K562 (cell line): Measurements from ENCODE around the gene ANKMY1. TPM values are rescaled to one million over a fixed set of nuclear protein-coding genes. Genes with fewer than 3 reads are reported as not detected.

Experiments
- CBFA2T3 ChIP-seq: fragments of 450-650 bp; IDR thresholded peaks from 2 replicates; pipeline ENCODE4 v1.6.1; 2017
- CEBPG ChIP-seq, 3 experiments: fragments of 200-800 bp in 1 of 3; sonication (Bioruptor generic) in 1 of 3; sonication (generic) in 1 of 3; formaldehyde crosslinking in 1 of 3; IDR thresholded peaks in 2 of 3; conservative IDR thresholded peaks in 1 of 3; 2 replicates each; pipeline versions ENCODE4 v1.6.1 to v1.8.0; 2016 to 2022; ENCODE audit warnings: missing compliant biosample characterization in 2 of 3, missing genetic modification characterization in 2 of 3, mild to moderate bottlenecking in 1 of 3, missing genetic modification reagents in 1 of 3
- COPS2 ChIP-seq: fragments of 450-650 bp; conservative IDR thresholded peaks from 2 replicates; pipeline ENCODE4 v1.6.1; 2016; ENCODE audit warnings: mild to moderate bottlenecking, moderate library complexity
- CREM ChIP-seq: IDR thresholded peaks from 2 replicates; pipeline ENCODE4 v1.6.1; 2014; ENCODE audit warnings: antibody characterized with exemption, low read depth
- ETV5 ChIP-seq: sonication (generic); formaldehyde crosslinking; IDR thresholded peaks from 2 replicates; pipeline ENCODE4 v1.4.0; 2020; ENCODE audit warnings: low read depth, mild to moderate bottlenecking, missing genetic modification reagents
- FOXA3 ChIP-seq, 2 experiments: fragments of 450-650 bp in 1 of 2; sonication (generic) in 1 of 2; formaldehyde crosslinking; IDR thresholded peaks in 1 of 2; conservative IDR thresholded peaks in 1 of 2; 2 replicates each; pipeline versions ENCODE4 v1.4.0 to v1.8.0; 2020 to 2022; ENCODE audit warnings: mild to moderate bottlenecking in 2 of 2, missing genetic modification reagents in 1 of 2
- GABPB1 ChIP-seq: sonication (generic); formaldehyde crosslinking; IDR thresholded peaks from 2 replicates; pipeline ENCODE4 v1.8.0; 2022; ENCODE audit warnings: mild to moderate bottlenecking, missing genetic modification reagents
- MEF2D ChIP-seq: conservative IDR thresholded peaks from 2 replicates; pipeline ENCODE4 v1.6.1; 2016; ENCODE audit warnings: low read depth, missing genetic modification characterization, missing compliant biosample characterization
- NFATC3 ChIP-seq: fragments of 450-650 bp; IDR thresholded peaks from 2 replicates; pipeline ENCODE4 v1.6.1; 2017; ENCODE audit warnings: mild to moderate bottlenecking
- PRMT5 ChIP-seq: sonication (generic); formaldehyde crosslinking; IDR thresholded peaks from 2 replicates; pipeline ENCODE4 v1.5.0; 2020; ENCODE audit warnings: missing genetic modification reagents
- RAD21 ChIP-seq, 2 experiments: fragments of 250-450 bp in 1 of 2; fragments of 450-650 bp in 1 of 2; sonication (Bioruptor Pico) in 1 of 2; formaldehyde crosslinking in 1 of 2; IDR thresholded peaks in 1 of 2; conservative IDR thresholded peaks in 1 of 2; 2 replicates each; pipeline versions ENCODE4 v1.4.0 to v1.8.0; 2020 to 2022; ENCODE audit warnings: mild to moderate bottlenecking in 2 of 2, moderate library complexity in 1 of 2
- RCOR1 ChIP-seq, 2 experiments: IDR thresholded peaks; 2 replicates each; pipeline ENCODE4 v1.6.1; 2012; ENCODE audit warnings: low read depth in 2 of 2, low read length in 2 of 2, borderline replicate concordance in 1 of 2, improper control_type of control experiment in 1 of 2
- ZNF274 ChIP-seq: IDR thresholded peaks from 2 replicates; pipeline ENCODE4 v1.6.1; 2011; ENCODE audit warnings: low read depth, mild to moderate bottlenecking, low read length, moderate library complexity, borderline replicate concordance
- ZNF699 ChIP-seq: fragments of 250-450 bp; sonication (Bioruptor Pico); IDR thresholded peaks from 2 replicates; pipeline ENCODE4 v1.8.0; 2021; ENCODE audit warnings: mild to moderate bottlenecking, moderate library complexity; ENCODE audit not compliant: insufficient replicate concordance
- ZNF717 ChIP-seq: fragments of 250-450 bp; sonication (Bioruptor Pico); IDR thresholded peaks from 2 replicates; pipeline ENCODE4 v1.5.0; 2021
- polyA plus RNA-seq, 8 experiments: library from polyadenylated mRNA; depleted of rRNA in 4 of 8; stranded (reverse) in 5 of 8; unstranded in 3 of 8; fragments of >200 nt; fragmentation: Nextera tagmentation in 2 of 8; fragmentation: Illumina TruSeq in 1 of 8; extraction: Ambion mirVana in 2 of 8; extraction: Trizol in 1 of 8; gene quantifications; 2 replicates each; pipeline versions ENCODE4 v1.2.1 to v1.2.3, GENCODE V29; 2011 to 2014; ENCODE audit warnings: inconsistent platforms in 1 of 8, missing spikeins in 1 of 8
- total RNA-seq, 7 experiments: library from RNA; depleted of rRNA in 6 of 7; stranded (reverse); fragments of >200 nt in 6 of 7; fragmentation: Illumina TruSeq in 2 of 7; extraction: Trizol in 2 of 7; gene quantifications; 2 replicates each; pipeline versions ENCODE4 v1.2.1 to v1.2.3, GENCODE V29; 2011 to 2021; ENCODE audit warnings: low replicate concordance in 1 of 7
- TF ChIP-seq, protein P1 (sequence below), 2 experiments: fragments of 200-800 bp in 1 of 2; sonication (Bioruptor generic) in 1 of 2; sonication (generic) in 1 of 2; formaldehyde crosslinking in 1 of 2; IDR thresholded peaks in 1 of 2; conservative IDR thresholded peaks in 1 of 2; 2 replicates each; pipeline versions ENCODE4 v1.5.0 to v1.6.1; 2016 to 2020; ENCODE audit warnings: missing compliant biosample characterization in 1 of 2, missing genetic modification characterization in 1 of 2, missing genetic modification reagents in 1 of 2
- TF ChIP-seq, protein P2 (sequence below), 3 experiments: IDR thresholded peaks in 2 of 3; conservative IDR thresholded peaks in 1 of 3; 2 replicates each; pipeline ENCODE4 v1.5.1; 2011 to 2012; ENCODE audit warnings: low read length in 3 of 3, mild to moderate bottlenecking in 3 of 3, control low read depth in 2 of 3, improper control_type of control experiment in 1 of 3, inconsistent platforms in 1 of 3, low read depth in 1 of 3, mixed read lengths in 1 of 3, moderate library complexity in 1 of 3; ENCODE audit not compliant: insufficient read depth in 2 of 3
- TF ChIP-seq, protein P3 (sequence below): fragments of 250-450 bp; sonication (Bioruptor Pico); IDR thresholded peaks from 2 replicates; pipeline ENCODE4 v1.5.0; 2021

ANKMY1 gene
- total and polyA plus RNA-seq, 9 of the 15 experiments (the other 6 are each of a cell fraction or from before 2014, with no cell fraction given), result 0.75 to 15.1 (median 11.7) TPM

DNA sequence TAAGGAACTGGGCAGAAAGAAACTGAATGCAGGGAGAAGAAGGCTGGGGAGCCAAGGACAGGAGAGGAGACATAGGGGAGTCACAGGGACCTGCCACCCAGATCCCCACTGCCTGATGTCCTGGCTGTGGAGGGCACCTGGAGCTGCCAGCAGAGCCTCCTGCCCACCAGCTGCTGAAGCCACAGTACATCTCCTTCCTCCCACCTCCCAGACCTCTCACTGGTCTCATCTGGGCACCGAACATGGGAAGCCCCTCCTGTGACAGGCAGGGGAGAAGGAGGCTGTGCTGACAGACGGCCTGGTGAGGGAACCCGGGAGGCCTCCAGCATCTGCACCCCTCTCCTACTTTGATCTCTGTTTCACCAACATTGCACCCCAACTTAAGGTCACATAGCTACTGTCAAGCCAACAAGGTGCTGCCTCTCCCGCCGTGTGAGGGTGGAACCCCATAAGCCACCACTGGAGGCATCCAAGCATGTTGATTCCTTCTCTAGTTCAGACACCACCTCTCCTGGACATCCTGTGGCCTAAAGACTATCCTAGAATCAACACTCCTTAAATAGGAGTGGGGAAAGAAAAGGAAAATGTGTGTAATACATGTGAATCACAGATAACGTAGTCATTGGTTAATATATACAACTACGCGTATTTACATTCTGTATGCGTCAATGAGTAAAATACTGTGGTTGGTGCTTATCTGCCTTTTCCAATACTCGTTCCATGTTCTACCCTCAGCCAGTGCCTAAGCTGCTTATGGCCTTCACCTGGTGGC lies 7.0 kb upstream of the ANKMY1 start (continued):
- TF ChIP-seq, protein P1, sequence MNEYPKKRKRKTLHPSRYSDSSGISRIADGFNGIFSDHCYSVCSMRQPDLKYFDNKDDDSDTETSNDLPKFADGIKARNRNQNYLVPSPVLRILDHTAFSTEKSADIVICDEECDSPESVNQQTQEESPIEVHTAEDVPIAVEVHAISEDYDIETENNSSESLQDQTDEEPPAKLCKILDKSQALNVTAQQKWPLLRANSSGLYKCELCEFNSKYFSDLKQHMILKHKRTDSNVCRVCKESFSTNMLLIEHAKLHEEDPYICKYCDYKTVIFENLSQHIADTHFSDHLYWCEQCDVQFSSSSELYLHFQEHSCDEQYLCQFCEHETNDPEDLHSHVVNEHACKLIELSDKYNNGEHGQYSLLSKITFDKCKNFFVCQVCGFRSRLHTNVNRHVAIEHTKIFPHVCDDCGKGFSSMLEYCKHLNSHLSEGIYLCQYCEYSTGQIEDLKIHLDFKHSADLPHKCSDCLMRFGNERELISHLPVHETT (CRISPR knock-in tag; conservative IDR thresholded peaks at IDR 0.05 in 1 of 2, IDR thresholded peaks at IDR 0.05 in 1 of 2), result peak in 1 of 2 experiments; percentile 4; a peak in 1 of 4 replicates
- TF ChIP-seq ZNF274, result no peak
- TF ChIP-seq PRMT5, result no peak
- TF ChIP-seq NFATC3, result peak; percentile 78
- TF ChIP-seq COPS2, result no peak
- TF ChIP-seq RAD21 (CRISPR knock-in tag; conservative IDR thresholded peaks at IDR 0.05 in 1 of 2, IDR thresholded peaks at IDR 0.05 in 1 of 2), result peak; percentile 17 to 32; a peak in 2 of 4 replicates
- TF ChIP-seq MEF2D, result peak; percentile 33; the same call in 1 of the 2 replicates
- TF ChIP-seq FOXA3 (CRISPR knock-in tag; conservative IDR thresholded peaks at IDR 0.05 in 1 of 2, IDR thresholded peaks at IDR 0.05 in 1 of 2), result peak; percentile 73 to 95
- TF ChIP-seq, protein P2, sequence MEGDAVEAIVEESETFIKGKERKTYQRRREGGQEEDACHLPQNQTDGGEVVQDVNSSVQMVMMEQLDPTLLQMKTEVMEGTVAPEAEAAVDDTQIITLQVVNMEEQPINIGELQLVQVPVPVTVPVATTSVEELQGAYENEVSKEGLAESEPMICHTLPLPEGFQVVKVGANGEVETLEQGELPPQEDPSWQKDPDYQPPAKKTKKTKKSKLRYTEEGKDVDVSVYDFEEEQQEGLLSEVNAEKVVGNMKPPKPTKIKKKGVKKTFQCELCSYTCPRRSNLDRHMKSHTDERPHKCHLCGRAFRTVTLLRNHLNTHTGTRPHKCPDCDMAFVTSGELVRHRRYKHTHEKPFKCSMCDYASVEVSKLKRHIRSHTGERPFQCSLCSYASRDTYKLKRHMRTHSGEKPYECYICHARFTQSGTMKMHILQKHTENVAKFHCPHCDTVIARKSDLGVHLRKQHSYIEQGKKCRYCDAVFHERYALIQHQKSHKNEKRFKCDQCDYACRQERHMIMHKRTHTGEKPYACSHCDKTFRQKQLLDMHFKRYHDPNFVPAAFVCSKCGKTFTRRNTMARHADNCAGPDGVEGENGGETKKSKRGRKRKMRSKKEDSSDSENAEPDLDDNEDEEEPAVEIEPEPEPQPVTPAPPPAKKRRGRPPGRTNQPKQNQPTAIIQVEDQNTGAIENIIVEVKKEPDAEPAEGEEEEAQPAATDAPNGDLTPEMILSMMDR (IDR thresholded peaks at IDR 0.05 in 2 of 3, conservative IDR thresholded peaks at IDR 0.05 in 1 of 3; ENCODE audit: insufficient read depth in 2 of 3, low read depth in 1 of 3, low read length in 3 of 3), result peak; percentile 50 to 57 (median 56)
- no peak for TF ChIP-seq ZNF699
- no peak for TF ChIP-seq CEBPG (CRISPR knock-in tag; IDR thresholded peaks at IDR 0.05)
- TF ChIP-seq CEBPG (tag; conservative IDR thresholded peaks at IDR 0.05 in 1 of 2, IDR thresholded peaks at IDR 0.05 in 1 of 2), result 0 out of 4 replicates have a peak, but pooled peaks of 1 of the 2 experiments have one; percentile 56
- peak; percentile 37; the same call in 1 of the 2 replicates for TF ChIP-seq CREM
- TF ChIP-seq GABPB1 (CRISPR knock-in tag), result 0 out of 2 replicates have a peak, but pooled peaks have one; percentile 9
- no peak for TF ChIP-seq CBFA2T3
- TF ChIP-seq ZNF717 (CRISPR knock-in tag), result no peak
- TF ChIP-seq, protein P3, sequence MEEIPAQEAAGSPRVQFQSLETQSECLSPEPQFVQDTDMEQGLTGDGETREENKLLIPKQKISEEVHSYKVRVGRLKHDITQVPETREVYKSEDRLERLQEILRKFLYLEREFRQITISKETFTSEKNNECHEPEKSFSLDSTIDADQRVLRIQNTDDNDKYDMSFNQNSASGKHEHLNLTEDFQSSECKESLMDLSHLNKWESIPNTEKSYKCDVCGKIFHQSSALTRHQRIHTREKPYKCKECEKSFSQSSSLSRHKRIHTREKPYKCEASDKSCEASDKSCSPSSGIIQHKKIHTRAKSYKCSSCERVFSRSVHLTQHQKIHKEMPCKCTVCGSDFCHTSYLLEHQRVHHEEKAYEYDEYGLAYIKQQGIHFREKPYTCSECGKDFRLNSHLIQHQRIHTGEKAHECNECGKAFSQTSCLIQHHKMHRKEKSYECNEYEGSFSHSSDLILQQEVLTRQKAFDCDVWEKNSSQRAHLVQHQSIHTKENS (CRISPR knock-in tag), result no peak
- 0 out of 4 replicates have a peak, but pooled peaks of 1 of the 2 experiments have one; percentile 0 for TF ChIP-seq RCOR1 (IDR thresholded peaks at IDR 0.05; ENCODE audit: borderline replicate concordance in 1 of 2, low read depth in 2 of 2, low read length in 2 of 2)
- 0 out of 2 replicates have a peak, but pooled peaks have one; percentile 10 for TF ChIP-seq ETV5 (CRISPR knock-in tag)
